ENCODE results near the gene LIX1L.

LIX1L gene

DNA sequence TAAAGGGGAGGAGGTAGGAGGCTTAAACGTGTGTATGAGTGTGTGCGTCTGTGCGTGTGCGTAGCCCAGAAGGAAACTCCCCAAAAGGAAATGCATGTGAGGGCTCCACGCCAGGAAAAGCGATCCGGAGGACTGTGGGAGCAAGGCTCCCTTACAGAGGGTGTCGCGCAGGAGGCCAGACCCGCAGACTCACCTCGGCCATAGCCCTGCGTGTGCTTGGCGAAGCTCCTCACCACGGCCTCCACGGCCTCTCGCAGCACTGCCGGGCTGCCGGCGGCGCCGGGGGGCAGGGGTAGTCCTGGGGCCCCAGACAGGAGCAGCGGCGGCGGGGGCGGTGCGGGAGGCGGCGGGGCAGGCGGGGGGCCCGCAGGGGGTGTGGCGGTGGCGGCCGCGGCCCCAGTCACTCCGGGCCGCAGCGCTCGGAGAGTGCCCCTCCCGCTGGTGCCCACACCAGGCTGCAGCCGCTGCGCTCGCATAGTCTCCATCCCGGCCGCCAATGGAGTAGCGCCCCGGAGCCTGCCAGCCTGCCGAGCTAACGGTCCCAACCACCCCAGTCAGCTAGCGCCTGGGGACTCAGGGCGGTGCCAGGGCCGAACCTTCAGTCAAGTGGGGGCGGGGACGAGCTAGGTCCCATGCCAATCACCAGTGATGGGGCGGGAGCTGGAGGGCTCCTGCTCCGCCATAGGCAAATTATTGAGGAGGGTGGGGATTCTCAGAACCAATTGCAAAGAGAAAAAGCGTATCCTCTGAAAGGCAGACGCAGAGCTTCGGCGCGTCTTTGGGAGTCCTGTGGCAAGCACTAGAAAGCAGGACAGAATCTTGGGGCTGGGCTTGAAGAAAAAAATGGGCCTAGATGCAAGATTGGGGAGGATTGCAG is at the start of gene LIX1L:
LIX1L (minus strand) TSS at position 575 of the 877 bp plus-strand sequence; CDS start at position 485, 90 bp downstream.
- peak within 1 kb of the TSS; percentile 72 for H3K4me3 ChIP-seq (ENCODE audit: low read depth, low read length)
- peak; percentile 90 for DNase-seq (ENCODE audit: low read depth)
- TF ChIP-seq, protein P1, sequence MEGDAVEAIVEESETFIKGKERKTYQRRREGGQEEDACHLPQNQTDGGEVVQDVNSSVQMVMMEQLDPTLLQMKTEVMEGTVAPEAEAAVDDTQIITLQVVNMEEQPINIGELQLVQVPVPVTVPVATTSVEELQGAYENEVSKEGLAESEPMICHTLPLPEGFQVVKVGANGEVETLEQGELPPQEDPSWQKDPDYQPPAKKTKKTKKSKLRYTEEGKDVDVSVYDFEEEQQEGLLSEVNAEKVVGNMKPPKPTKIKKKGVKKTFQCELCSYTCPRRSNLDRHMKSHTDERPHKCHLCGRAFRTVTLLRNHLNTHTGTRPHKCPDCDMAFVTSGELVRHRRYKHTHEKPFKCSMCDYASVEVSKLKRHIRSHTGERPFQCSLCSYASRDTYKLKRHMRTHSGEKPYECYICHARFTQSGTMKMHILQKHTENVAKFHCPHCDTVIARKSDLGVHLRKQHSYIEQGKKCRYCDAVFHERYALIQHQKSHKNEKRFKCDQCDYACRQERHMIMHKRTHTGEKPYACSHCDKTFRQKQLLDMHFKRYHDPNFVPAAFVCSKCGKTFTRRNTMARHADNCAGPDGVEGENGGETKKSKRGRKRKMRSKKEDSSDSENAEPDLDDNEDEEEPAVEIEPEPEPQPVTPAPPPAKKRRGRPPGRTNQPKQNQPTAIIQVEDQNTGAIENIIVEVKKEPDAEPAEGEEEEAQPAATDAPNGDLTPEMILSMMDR (IDR thresholded peaks at IDR 0.05; ENCODE audit: low read depth, low read length, missing control alignments) = no peak
- in situ Hi-C loops (cut with HindIII; ENCODE audit: low sequenced_read_pairs) = no loop called here

- DNase-seq (ENCODE audit: low read depth) = no peak
- H3K4me3 ChIP-seq (ENCODE audit: low read depth, low read length) = no peak overlapping the region
- TF ChIP-seq, protein P1 (IDR thresholded peaks at IDR 0.05; ENCODE audit: low read depth, low read length, missing control alignments) = no peak
- in situ Hi-C loops (cut with HindIII; ENCODE audit: low sequenced_read_pairs) = no loop called here
Measured at GRCh38 chr1:146001709-146002108, 43.9 kb upstream of the LIX1L start.

- no peak for DNase-seq (ENCODE audit: low read depth)
- H3K4me3 ChIP-seq (ENCODE audit: low read depth, low read length) = no peak overlapping the region
- TF ChIP-seq, protein P1 (IDR thresholded peaks at IDR 0.05; ENCODE audit: low read depth, low read length, missing control alignments) = no peak
- in situ Hi-C loops (cut with HindIII; ENCODE audit: low sequenced_read_pairs) = no loop called here
Measured at GRCh38 chr1:145999321-146000024, 41.7 kb upstream of the LIX1L start.

GRCh38 chr1:145997718-145998023 is 39.9 kb upstream of the LIX1L start:
- TF ChIP-seq, protein P1 (IDR thresholded peaks at IDR 0.05; ENCODE audit: low read depth, low read length, missing control alignments) = peak; percentile 4
- H3K4me3 ChIP-seq (ENCODE audit: low read depth, low read length) = peak overlapping the region; percentile 65
- DNase-seq (ENCODE audit: low read depth) = no peak
- in situ Hi-C loops (cut with HindIII; ENCODE audit: low sequenced_read_pairs) = no loop called here

GRCh38 chr1:145997016-145997717 is 39.4 kb upstream of the LIX1L start:
- in situ Hi-C loops (cut with HindIII; ENCODE audit: low sequenced_read_pairs) = no loop called here
- DNase-seq (ENCODE audit: low read depth) = no peak
- TF ChIP-seq, protein P1 (IDR thresholded peaks at IDR 0.05; ENCODE audit: low read depth, low read length, missing control alignments) = no peak
- H3K4me3 ChIP-seq (ENCODE audit: low read depth, low read length) = peak overlapping the region; percentile 65

DNA sequence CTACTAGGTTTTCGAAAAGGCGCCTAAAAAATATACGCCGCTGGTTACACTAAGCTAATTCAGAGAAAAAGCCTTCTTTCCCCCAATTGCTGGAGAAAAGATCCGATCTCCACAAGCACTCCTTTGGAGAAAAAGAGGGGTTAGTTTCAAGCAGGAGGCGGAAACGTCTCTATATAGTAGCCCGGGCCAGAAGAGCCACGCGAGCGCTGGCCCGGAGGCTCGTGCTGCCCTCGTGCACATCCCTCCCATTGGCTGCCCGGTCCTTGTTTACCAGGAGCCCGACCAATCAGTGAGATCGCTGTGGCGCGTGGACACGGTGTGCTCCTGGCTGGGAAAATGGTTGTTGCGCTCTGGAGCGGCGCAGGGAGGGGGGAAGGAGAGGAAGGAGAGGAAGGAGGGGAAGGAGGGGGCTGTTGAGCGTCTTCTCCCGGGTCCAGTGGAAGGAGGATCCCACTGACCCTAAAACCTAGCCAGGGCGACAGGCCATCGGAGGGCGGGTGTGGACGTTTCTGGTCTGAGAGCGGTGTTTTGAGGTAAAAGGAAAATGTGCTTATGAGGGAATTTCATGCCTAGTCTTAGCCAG is 38.7 kb upstream of the LIX1L start, which contains the start of gene TXNIP:
TXNIP (minus strand) TSS at position 147 of the 583 bp plus-strand sequence. CDS start 313 bp downstream, outside the sequence.
- DNase-seq (ENCODE audit: low read depth) = peak; percentile 93
- peak within 1 kb of the TSS; percentile 65 for H3K4me3 ChIP-seq (ENCODE audit: low read depth, low read length)
- in situ Hi-C loops (cut with HindIII; ENCODE audit: low sequenced_read_pairs) = no loop called here
- TF ChIP-seq, protein P1 (IDR thresholded peaks at IDR 0.05; ENCODE audit: low read depth, low read length, missing control alignments) = no peak

All from astrocyte of the cerebellum (primary cell).